Rectal smooth muscle tissue (tissue), 1 donor: ENCODE measurements around the gene ZNF653.
"Not testable (repeated sequence)": the region's sequence is repeated elsewhere in the genome, so short reads cannot be mapped to it uniquely, and the experiment has no call there.

ENCODE experiments used
- H3K27ac ChIP-seq: one replicate; pipeline ENCODE4 v1.7.0; 2013; ENCODE audit warnings: low read depth, low read length, inconsistent platforms
- H3K27me3 ChIP-seq: one replicate; pipeline ENCODE4 v1.7.0; 2013; ENCODE audit warnings: low read length; ENCODE audit not compliant: control insufficient read depth, insufficient read depth
- H3K36me3 ChIP-seq: one replicate; pipeline ENCODE4 v1.7.0; 2013; ENCODE audit warnings: low read length; ENCODE audit not compliant: control insufficient read depth, insufficient read depth
- H3K4me1 ChIP-seq: one replicate; pipeline ENCODE4 v1.7.0; 2013; ENCODE audit warnings: low read length; ENCODE audit not compliant: control insufficient read depth, insufficient read depth
- H3K4me3 ChIP-seq: one replicate; pipeline ENCODE4 v1.7.0; 2013; ENCODE audit warnings: low read length
- H3K9ac ChIP-seq: one replicate; pipeline ENCODE4 v1.7.0; 2013; ENCODE audit warnings: low read length

ZNF653 gene

DNA sequence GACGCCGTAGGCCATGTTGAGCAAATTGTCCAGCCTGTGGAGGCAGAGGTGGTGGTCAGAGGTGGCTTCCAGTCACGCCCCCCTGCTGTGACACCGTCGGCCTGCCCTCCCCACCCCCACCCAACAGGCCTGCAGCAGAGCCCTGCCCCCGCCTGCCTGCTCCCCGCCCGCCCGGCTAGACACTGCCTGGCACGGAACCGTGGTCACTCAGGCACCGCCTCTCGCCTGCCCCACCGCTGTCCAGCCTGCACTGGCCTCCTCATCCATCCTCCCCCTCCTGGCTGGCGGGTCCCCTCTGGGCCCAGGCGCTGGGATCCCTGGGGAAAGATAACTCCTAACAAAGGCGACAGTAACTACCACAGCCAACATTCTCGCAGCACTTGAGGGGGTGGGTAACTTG is 48.5 kb downstream of the ZNF653 start:
- Histone ChIP-seq H3K9ac (no peak overlapping the region), H3K4me3 (no peak overlapping the region), H3K4me1 (no peaks in the 10 kb centered on the region), H3K27ac (no peak overlapping the region), H3K27me3 (no peaks in the 10 kb centered on the region), H3K36me3 (no peaks in the 10 kb centered on the region)

DNA sequence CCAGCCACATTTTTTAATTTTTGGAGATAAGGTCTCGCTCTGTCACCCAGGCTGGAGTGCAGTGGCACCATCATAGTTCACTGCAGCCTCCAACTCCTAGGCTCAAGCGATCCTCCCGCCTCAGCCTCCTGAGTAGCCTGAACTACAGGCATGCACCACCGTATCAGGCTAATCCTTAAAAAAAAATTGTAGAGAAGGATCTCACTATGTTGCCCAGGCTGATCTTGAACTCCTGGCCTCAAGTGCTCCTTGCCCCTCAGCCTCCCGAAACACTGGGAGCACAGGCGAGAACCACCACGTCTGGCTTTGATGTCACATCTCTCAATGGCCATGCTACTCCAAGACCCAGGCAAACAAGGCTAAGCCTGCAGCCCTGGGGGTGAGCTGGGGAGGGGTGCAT is 49.0 kb downstream of the ZNF653 start:
- Histone ChIP-seq H3K27me3 (no peaks in the 10 kb centered on the region), H3K9ac (no peak overlapping the region), H3K27ac (no peak overlapping the region), H3K4me3 (no peak overlapping the region), H3K4me1 (no peaks in the 10 kb centered on the region), H3K36me3 (no peaks in the 10 kb centered on the region)

DNA sequence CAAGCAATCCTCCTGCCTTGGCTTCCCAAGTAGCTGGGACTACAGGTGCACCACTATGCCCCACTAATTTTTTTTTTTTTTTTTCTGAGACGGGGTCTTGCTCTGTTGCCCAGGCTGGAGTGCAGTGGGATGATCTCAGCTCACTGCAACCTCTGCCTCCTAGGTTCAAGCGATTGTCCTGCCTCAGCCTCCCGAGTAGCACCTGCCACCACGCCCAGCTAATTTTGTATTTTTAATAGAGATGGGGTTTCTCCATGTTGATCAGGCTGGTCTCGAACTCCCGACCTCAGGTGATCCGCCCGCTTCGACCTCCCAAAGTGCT is 50.4 kb downstream of the ZNF653 start:
- not testable (repeated sequence) for H3K4me3 ChIP-seq, H3K36me3 ChIP-seq, H3K27me3 ChIP-seq, H3K27ac ChIP-seq, H3K9ac ChIP-seq, H3K4me1 ChIP-seq

DNA sequence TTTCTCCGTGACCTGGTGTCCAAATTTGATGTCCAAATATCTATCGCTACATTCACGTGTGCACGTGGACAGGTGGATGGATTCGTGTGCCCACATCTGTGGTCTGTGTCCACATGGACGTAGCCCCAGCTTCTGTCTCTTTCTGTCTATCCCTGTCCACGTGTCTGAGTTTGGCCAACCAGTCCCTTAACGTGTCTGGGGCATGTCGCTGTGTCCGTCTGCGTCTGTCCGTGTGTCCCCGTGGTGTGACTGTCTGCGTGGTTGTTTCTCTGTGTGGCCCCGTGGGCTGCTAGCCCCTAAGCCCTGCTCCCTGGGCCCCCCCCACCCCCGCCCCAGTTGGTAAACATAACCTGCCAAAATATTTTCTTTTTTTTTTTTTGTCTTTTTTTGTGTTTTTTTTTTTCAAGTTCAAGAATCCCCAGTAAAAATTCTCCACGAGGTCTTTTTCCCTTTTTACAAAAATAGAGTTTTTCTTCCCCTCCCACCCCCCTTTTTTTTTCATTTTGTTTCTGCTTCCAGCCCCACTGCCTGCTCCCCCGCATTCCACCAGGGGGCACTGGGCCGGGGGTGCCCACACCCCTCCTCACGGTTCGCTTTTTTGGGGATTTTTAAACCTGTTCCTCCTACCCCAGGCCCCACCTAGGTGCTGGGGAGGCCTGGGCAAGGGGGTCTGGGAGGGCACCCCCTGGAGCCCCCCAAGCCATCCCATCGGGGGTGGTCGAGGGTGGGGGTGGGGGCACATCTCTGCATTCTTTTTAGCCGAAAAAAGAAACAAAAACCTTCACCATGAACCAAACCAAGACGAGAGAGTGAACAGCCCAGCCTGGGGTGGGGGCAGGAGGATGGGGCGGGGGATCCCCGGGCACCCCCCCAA is 51.9 kb downstream of the ZNF653 start:
- H3K4me1 ChIP-seq: no peaks in the 10 kb centered on the region
- no peak overlapping the region for H3K9ac ChIP-seq
- H3K36me3 ChIP-seq: peaks cover 7% of the 10 kb centered on the region
- H3K27ac ChIP-seq: no peak overlapping the region
- H3K27me3 ChIP-seq: no peaks in the 10 kb centered on the region
- no peak overlapping the region for H3K4me3 ChIP-seq

DNA sequence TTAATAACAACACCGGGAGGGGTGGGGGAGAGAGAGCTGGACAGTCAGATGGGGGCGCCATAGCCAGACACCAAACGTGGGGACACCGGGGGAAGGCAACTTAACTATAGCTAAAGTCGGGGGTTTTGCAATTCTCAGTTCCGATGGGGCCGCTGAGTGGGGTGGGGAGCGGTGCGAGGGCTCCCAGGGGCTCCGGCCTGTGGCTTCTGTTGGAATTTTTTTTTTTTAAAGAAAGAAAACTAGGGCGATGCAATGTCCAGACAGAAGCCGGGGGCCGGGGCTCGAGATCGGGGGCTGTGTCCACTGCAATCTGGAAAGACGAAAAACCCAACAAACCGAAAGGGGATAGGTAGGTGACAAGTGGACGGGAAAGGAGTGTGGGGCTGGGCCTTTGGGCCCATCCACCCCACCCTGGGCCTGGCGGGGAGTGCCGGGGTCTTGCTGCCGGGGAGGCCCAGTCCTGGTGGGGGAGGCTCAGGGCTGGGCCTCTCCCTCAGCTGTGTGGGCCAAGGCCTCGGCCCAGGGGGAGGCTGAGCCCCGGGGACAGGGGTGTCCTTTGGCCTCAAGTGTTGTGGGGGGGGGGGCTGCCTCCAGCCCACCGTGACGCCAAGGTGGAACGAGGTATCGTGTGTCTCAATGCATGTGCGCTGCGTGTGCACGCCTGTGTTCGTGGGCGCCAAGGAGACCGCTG is 52.9 kb downstream of the ZNF653 start:
- H3K9ac ChIP-seq: no peak overlapping the region

DNA sequence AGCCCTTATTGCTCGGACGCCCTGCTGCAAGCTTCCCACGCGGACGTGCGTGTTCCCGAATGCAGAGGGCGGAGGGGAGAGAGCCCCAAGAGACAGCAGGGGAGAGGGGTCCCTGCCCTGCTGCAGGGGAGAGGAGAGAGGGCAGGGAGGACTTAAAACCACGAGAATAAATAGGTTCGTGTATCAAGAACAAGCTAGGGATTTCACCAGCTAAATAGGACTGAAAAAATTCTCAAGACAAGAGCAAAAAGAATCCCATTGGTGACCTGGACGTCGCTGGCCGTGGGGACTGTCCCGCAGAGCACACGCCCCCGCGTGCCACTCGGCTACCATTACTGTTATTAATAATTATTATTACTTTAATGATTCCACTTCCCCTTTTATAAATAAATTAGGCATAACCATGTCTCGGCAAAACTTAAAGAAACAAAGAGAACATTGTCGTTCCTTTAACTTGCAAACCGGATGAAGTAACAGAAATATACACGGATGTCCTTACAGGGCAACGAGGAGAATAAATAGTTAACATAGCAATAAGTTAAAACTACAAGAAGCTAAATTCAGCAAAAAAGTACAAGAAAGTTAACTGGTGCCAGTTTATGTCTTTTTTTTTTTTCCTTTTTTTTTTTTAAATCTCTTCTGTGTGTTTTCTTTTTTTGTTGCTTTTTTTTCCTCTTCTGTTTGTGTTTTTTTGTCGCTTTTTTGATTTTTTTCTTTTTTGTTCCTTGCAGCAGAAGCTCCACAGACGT is 53.6 kb downstream of the ZNF653 start:
- H3K4me3 ChIP-seq: peak overlapping the region; percentile 8
- no peak overlapping the region for H3K27ac ChIP-seq
- no peaks in the 10 kb centered on the region for H3K27me3 ChIP-seq
- H3K9ac ChIP-seq: no peak overlapping the region
- H3K4me1 ChIP-seq: no peaks in the 10 kb centered on the region
- peaks cover 15% of the 10 kb centered on the region for H3K36me3 ChIP-seq

More for the DNA sequence above, 52.9 kb downstream of the ZNF653 start:
- Histone ChIP-seq H3K4me1 (no peaks in the 10 kb centered on the region), H3K27me3 (no peaks in the 10 kb centered on the region), H3K36me3 (peaks cover 15% of the 10 kb centered on the region), H3K27ac (no peak overlapping the region), H3K4me3 (no peak overlapping the region)

DNA sequence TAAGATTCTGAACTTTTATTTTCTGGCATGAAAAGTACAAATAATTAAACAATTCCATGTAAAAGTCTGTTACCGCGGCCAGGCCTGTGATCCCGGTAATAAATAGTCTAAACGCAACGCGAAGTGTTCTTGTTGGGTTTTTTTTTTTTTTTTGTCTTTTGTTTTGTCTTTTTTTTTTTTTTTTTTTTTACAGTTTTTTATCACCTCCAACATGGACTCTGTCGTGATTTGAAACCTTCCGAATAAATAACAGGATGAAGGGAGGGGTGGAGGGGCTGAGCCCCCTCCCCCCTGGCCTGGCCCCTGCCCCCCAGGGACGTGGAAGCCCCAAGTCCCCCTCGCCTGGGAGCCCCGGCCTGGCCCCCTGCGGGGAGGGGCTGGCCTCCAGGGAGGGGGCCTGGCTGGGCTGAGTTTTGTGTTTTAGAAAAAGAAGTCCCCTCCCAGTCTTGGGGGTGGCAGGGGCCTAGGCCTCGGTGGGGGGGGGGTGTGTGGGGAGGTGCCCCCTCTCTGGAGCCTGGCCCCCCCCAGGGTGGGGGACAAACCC is 54.2 kb downstream of the ZNF653 start:
- Histone ChIP-seq H3K4me3 (no peak overlapping the region), H3K4me1 (no peaks in the 10 kb centered on the region), H3K9ac (no peak overlapping the region), H3K27ac (no peak overlapping the region), H3K36me3 (peaks cover 18% of the 10 kb centered on the region), H3K27me3 (no peaks in the 10 kb centered on the region)

DNA sequence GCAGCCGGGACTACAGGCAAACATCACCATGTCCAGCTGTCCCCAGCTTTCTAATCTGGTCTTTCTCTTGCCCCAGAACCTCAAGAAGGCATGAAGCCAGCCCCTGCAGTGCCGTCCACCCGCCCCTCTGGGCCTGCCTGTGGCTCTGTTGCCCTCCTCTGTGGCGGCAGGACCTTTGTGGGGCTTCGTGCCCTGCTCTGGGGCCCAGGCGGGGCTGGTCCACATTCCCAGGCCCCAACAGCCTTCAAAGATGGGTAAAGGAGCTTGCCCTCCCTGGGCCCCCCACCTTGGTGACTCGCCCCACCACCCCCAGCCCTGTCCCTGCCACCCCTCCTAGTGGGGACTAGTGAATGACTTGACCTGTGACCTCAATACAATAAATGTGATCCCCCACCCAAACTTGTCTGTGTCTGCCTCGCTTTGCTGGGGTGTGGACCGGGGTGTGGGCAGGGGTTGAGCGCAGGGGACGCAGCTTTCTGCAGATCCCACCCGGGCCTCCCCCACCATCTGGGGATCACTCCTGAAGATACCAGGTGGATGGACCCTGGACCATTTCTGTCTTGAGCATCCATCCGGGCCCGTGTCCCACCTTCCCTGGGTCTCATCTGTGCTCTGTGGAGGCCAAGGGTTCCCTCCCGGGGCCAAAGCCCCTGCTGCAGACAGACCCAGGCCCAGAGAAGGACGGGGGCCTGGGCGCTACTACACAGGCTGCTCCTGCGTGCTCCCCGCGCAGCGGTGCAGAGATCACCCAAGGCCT is 54.9 kb downstream of the ZNF653 start:
- no peaks in the 10 kb centered on the region for H3K27me3 ChIP-seq
- no peaks in the 10 kb centered on the region for H3K4me1 ChIP-seq
- peaks cover 18% of the 10 kb centered on the region for H3K36me3 ChIP-seq
- no peak overlapping the region for H3K27ac ChIP-seq
- no peak overlapping the region for H3K4me3 ChIP-seq
- no peak overlapping the region for H3K9ac ChIP-seq

DNA sequence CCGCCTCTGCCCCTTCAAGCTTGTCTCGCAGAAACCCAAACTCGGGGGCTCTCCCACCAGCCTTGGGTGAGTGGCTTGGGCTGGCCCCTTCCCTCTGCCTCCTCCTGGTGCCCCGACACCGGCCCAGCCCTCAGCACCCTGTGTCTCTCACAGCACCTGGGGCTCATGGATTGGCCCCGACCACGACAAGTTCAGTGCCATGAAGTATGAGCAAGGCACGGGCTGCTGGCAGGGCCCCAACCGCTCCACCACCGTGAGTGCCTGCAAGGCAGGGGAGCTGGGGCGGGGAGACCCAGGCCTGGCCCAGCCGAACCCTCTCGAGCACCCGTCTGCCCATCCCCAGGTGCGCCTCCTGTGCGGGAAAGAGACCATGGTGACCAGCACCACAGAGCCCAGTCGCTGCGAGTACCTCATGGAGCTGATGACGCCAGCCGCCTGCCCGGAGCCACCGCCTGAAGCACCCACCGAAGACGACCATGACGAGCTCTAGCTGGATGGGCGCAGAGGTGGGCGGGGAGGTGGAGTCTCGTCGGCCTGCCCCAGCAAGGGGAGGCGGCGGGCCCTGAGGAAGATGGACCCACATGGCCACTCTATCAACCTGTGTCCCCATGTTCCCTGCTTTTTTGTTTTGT is 56.6 kb downstream of the ZNF653 start:
- no peak overlapping the region for H3K27ac ChIP-seq
- H3K4me1 ChIP-seq: no peaks in the 10 kb centered on the region
- no peak overlapping the region for H3K4me3 ChIP-seq
- no peaks in the 10 kb centered on the region for H3K27me3 ChIP-seq
- H3K36me3 ChIP-seq: peaks cover 21% of the 10 kb centered on the region
- no peak overlapping the region for H3K9ac ChIP-seq

DNA sequence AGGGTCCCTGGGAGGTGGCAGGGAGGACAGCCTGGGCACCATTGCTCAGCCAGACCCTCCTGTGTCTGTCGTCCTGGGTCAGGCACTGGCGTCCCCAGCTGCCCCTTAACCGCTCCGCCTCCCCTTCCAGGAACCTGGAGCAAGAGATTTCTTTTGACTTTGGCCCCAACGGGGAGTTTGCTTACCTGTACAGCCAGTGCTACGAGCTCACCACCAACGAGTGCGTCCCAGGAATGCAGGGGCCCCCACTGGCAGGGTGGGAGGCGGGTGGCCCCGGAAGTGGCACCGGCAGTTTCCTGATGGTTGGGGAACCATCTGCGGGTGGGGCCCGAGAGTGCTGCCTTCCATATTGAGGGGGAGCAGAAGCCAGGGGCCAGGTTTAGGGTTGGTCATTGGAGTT is 57.2 kb downstream of the ZNF653 start:
- Histone ChIP-seq H3K4me1 (no peaks in the 10 kb centered on the region), H3K27ac (no peak overlapping the region), H3K9ac (no peak overlapping the region), H3K36me3 (peaks cover 21% of the 10 kb centered on the region), H3K27me3 (no peaks in the 10 kb centered on the region), H3K4me3 (no peak overlapping the region)

DNA sequence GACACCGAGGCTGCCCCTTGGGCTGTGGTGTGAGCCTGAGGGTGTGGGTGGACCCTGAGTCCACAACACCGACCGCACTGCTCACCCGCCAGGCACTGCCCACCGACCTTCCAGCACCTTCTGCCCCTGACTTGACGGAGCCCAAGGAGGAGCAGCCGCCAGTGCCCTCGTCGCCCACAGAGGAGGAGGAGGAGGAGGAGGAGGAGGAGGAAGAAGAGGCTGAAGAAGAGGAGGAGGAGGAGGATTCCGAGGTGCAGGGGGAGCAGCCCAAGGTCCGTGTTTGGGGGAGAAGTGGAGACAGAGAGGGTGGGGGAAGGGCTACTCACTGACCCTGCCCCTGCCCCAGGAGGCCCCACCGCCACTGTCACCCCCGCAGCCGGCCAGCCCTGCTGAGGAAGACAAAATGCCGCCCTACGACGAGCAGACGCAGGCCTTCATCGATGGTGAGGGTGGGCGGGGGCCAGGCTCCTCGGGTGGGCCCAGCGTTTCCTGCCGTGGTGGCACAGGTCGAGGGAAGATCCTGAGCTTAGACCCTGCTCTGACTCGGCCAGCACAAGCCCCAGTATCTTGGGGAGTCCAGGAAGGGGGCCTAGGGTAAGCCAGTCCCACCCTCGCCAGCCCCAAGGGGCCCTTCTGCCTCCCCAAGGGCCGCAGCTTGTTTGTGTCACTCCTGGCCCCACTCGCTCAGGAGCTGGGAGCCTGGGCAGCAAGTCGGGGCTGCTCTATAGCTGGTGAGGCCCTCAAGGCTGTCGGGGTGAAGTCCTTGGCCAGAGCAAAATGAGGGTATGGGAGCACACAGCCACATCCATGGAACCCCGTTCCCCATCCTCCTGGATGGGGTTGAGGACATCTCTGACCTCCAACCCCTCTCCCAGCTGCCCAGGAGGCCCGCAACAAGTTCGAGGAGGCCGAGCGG is 58.0 kb downstream of the ZNF653 start:
- Histone ChIP-seq H3K27ac (no peak overlapping the region), H3K4me3 (no peak overlapping the region), H3K4me1 (no peaks in the 10 kb centered on the region), H3K27me3 (no peaks in the 10 kb centered on the region), H3K9ac (no peak overlapping the region), H3K36me3 (peaks cover 21% of the 10 kb centered on the region)
